GM23338 (cell line): ENCODE measurements around the gene PPFIBP2. TPM values are rescaled to one million over a fixed set of nuclear protein-coding genes. Genes with fewer than 3 reads are reported as not detected.

Experiments used
- ATAC-seq: fragments of 200-7000 bp; cut with Tn5 transposase; 3 replicates; pipeline ENCODE4 v1.9.1; 2020
- DNase-seq: peaks from one replicate; pipeline ENCODE4 v3.0.0-alpha.2; 2015; ENCODE audit warnings: low spot score
- H2AFZ ChIP-seq: fragments of 200-600 bp; sonication (generic); 2 replicates; pipeline ENCODE4 v1.8.0; 2016; ENCODE audit warnings: antibody characterized with exemption, mild to moderate bottlenecking, moderate library complexity
- H3F3A ChIP-seq: fragments of 200-600 bp; sonication (generic); replicated peaks from 2 replicates; pipeline ENCODE4 v1.8.0; 2017; ENCODE audit warnings: antibody characterized with exemption, mixed run types, low read depth
- H3K27ac ChIP-seq: fragments of 200-600 bp; sonication (generic); 2 replicates; pipeline ENCODE4 v1.6.1; 2016; ENCODE audit warnings: low read depth
- H3K27me3 ChIP-seq: fragments of 200-600 bp; sonication (generic); 2 replicates; pipeline ENCODE4 v1.8.0; 2016; ENCODE audit warnings: mild to moderate bottlenecking, mixed run types, moderate library complexity; ENCODE audit not compliant: insufficient read depth
- H3K36me3 ChIP-seq: fragments of 200-600 bp; sonication (generic); 2 replicates; pipeline ENCODE4 v1.8.0; 2016; ENCODE audit warnings: mild to moderate bottlenecking; ENCODE audit not compliant: insufficient read depth
- H3K4me1 ChIP-seq: fragments of 200-600 bp; sonication (generic); 2 replicates; pipeline ENCODE4 v1.8.0; 2016; ENCODE audit warnings: mild to moderate bottlenecking, moderate library complexity; ENCODE audit not compliant: insufficient read depth
- H3K4me2 ChIP-seq: fragments of 200-600 bp; sonication (generic); 2 replicates; pipeline ENCODE4 v1.7.1; 2017; ENCODE audit warnings: mixed run types
- H3K4me3 ChIP-seq: fragments of 200-600 bp; sonication (generic); 2 replicates; pipeline ENCODE4 v1.6.1; 2016; ENCODE audit warnings: mixed run types
- H3K79me2 ChIP-seq: fragments of 200-600 bp; sonication (generic); replicated peaks from 2 replicates; pipeline ENCODE4 v1.8.0; 2017; ENCODE audit warnings: mild to moderate bottlenecking; ENCODE audit not compliant: insufficient read depth
- H3K9me2 ChIP-seq: fragments of 200-600 bp; sonication (generic); 2 replicates; pipeline ENCODE4 v1.8.0; 2017; ENCODE audit not compliant: insufficient read depth
- H4K20me1 ChIP-seq: fragments of 200-600 bp; sonication (generic); replicated peaks from 2 replicates; pipeline ENCODE4 v1.8.0; 2017; ENCODE audit warnings: mild to moderate bottlenecking; ENCODE audit not compliant: insufficient read depth
- H3K27ac Mint-ChIP-seq: 2 replicates; pipeline ENCODE4 v1.8.0; 2020; ENCODE audit warnings: inconsistent platforms, mild to moderate bottlenecking, moderate library complexity, mixed read lengths
- H3K27me3 Mint-ChIP-seq: 3 replicates; pipeline ENCODE4 v1.8.0; 2022; ENCODE audit warnings: low read depth, mild to moderate bottlenecking, moderate library complexity, mixed read lengths, inconsistent platforms; ENCODE audit not compliant: insufficient read depth, poor library complexity
- H3K36me3 Mint-ChIP-seq: 3 replicates; pipeline ENCODE4 v1.8.0; 2021; ENCODE audit warnings: low read depth, mild to moderate bottlenecking, inconsistent platforms, moderate library complexity, mixed read lengths
- H3K4me1 Mint-ChIP-seq: 3 replicates; pipeline ENCODE4 v1.8.0; 2020; ENCODE audit warnings: mild to moderate bottlenecking, inconsistent platforms, mixed read lengths
- H3K4me3 Mint-ChIP-seq: 3 replicates; pipeline ENCODE4 v1.8.0; 2021; ENCODE audit warnings: moderate library complexity, mild to moderate bottlenecking, inconsistent platforms, mixed read lengths
- H3K9me3 Mint-ChIP-seq: 3 replicates; pipeline ENCODE4 v1.8.0; 2020; ENCODE audit warnings: moderate library complexity, mild to moderate bottlenecking, inconsistent platforms, mixed read lengths
- CTCF ChIP-seq, 2 experiments: fragments of 200-600 bp in 1 of 2; sonication (generic) in 1 of 2; conservative IDR thresholded peaks; 2 replicates each; pipeline versions ENCODE4 v1.5.1 to v1.6.1; 2016 to 2017; ENCODE audit warnings: antibody characterized with exemption in 2 of 2, low read depth in 2 of 2, mild to moderate bottlenecking in 2 of 2, moderate library complexity in 1 of 2
- ETS1 ChIP-seq: IDR thresholded peaks from 2 replicates; pipeline ENCODE4 v1.6.1; 2016; ENCODE audit warnings: antibody characterized with exemption
- EZH2 ChIP-seq: fragments of 200-600 bp; sonication (generic); IDR thresholded peaks from one replicate; pipeline ENCODE4 v1.8.0; 2017; ENCODE audit warnings: antibody characterized with exemption, mild to moderate bottlenecking, low read depth; ENCODE audit not compliant: unreplicated experiment
- STAT1 ChIP-seq: IDR thresholded peaks from one replicate; pipeline ENCODE4 v1.6.1; 2016; ENCODE audit warnings: antibody characterized with exemption; ENCODE audit not compliant: unreplicated experiment
- ZNF114 ChIP-seq: fragments of 250-450 bp; sonication (Bioruptor Pico); IDR thresholded peaks from 2 replicates; pipeline ENCODE4 v1.5.0; 2020; ENCODE audit warnings: mild to moderate bottlenecking, moderate library complexity
- ZNF331 ChIP-seq: fragments of 250-450 bp; sonication (Bioruptor Pico); IDR thresholded peaks from 2 replicates; pipeline ENCODE4 v1.5.0; 2020; ENCODE audit warnings: low read depth, mild to moderate bottlenecking, moderate library complexity
- polyA plus RNA-seq: library from polyadenylated mRNA; unstranded; fragments of >200 nt; fragmentation: Nextera tagmentation; extraction: Ambion mirVana; gene quantifications from 2 replicates; pipeline ENCODE4 v1.2.1, GENCODE V29; 2016
- total RNA-seq: library from RNA; depleted of rRNA; stranded (reverse); fragments of >200 nt; shearing (Covaris generic); gene quantifications from 2 replicates; pipeline ENCODE4 v1.2.3, GENCODE V29; 2014
- TF ChIP-seq, protein P1 (sequence below): IDR thresholded peaks from one replicate; pipeline ENCODE4 v1.6.1; 2018; ENCODE audit warnings: antibody characterized with exemption; ENCODE audit not compliant: unreplicated experiment

The PPFIBP2 gene
- total and polyA plus RNA-seq, 2 experiments from 2014 or later = 7.1 to 14.8 TPM

GRCh38 chr11:7528514-7529049 is 14.8 kb downstream of the PPFIBP2 start (continued):
- TF ChIP-seq, protein P1, sequence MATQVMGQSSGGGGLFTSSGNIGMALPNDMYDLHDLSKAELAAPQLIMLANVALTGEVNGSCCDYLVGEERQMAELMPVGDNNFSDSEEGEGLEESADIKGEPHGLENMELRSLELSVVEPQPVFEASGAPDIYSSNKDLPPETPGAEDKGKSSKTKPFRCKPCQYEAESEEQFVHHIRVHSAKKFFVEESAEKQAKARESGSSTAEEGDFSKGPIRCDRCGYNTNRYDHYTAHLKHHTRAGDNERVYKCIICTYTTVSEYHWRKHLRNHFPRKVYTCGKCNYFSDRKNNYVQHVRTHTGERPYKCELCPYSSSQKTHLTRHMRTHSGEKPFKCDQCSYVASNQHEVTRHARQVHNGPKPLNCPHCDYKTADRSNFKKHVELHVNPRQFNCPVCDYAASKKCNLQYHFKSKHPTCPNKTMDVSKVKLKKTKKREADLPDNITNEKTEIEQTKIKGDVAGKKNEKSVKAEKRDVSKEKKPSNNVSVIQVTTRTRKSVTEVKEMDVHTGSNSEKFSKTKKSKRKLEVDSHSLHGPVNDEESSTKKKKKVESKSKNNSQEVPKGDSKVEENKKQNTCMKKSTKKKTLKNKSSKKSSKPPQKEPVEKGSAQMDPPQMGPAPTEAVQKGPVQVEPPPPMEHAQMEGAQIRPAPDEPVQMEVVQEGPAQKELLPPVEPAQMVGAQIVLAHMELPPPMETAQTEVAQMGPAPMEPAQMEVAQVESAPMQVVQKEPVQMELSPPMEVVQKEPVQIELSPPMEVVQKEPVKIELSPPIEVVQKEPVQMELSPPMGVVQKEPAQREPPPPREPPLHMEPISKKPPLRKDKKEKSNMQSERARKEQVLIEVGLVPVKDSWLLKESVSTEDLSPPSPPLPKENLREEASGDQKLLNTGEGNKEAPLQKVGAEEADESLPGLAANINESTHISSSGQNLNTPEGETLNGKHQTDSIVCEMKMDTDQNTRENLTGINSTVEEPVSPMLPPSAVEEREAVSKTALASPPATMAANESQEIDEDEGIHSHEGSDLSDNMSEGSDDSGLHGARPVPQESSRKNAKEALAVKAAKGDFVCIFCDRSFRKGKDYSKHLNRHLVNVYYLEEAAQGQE = no peak
- TF ChIP-seq CTCF (conservative IDR thresholded peaks at IDR 0.05; ENCODE audit: low read depth in 2 of 2) (no peak), ZNF331 (CRISPR knock-in tag) (no peak), STAT1 (no peak)

DNA sequence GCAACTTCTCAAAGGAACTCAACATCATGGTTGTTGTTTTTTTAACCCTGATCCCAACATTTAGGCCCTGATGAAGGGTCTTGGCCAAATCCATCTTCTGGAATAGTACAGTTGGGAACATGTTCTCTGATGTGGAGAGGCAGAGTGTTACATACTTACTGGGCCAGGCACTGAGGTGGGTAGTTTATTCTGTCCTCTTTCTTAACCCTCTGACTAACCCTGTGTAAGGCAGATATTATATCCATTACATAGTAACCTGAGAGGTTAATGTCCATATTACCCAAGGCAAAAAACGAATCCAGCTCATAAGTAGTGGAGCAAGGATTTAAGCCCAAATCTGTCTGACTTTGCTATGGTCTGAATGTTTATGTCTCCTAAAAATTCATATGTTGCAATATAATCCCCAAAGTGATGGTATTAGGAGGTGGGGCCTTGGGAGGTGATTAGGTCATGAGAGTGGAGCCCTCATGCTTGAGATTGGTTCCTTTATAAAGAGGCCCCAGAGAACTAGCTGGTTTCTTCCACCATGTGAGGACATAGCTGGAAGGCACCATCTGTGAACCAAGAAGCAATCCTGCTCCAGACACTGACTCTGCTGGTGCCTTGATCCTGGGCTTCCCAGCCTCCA is 16.3 kb downstream of the PPFIBP2 start:
- peaks cover 3% of the 10 kb centered on the region; the same call in 1 of the 3 replicates for H3K9me3 Mint-ChIP-seq
- DNase-seq = no peak
- Histone ChIP-seq H2AFZ (no peak overlapping the region), H3F3A (no peaks in the 10 kb centered on the region), H3K4me2 (no peak overlapping the region), H3K4me1 (no peaks in the 10 kb centered on the region), H3K4me3 (no peak overlapping the region), H3K9me2 (peaks cover 10% of the 10 kb centered on the region; the same call in 1 of the 2 replicates), H3K27ac (no peak overlapping the region), H3K27me3 (no peaks in the 10 kb centered on the region), H3K36me3 (no peaks in the 10 kb centered on the region), H4K20me1 (no peaks in the 10 kb centered on the region), H3K79me2 (no peaks in the 10 kb centered on the region)
- no peak for ATAC-seq
- peaks cover 3% of the 10 kb centered on the region for H3K27me3 Mint-ChIP-seq
- H3K4me1 Mint-ChIP-seq = no peaks in the 10 kb centered on the region; the same call in 1 of the 3 replicates
- H3K36me3 Mint-ChIP-seq = no peaks in the 10 kb centered on the region
- no peak overlapping the region for H3K27ac Mint-ChIP-seq
- no peak overlapping the region for H3K4me3 Mint-ChIP-seq
- TF ChIP-seq STAT1 (no peak), ZNF114 (CRISPR knock-in tag) (no peak), ETS1 (no peak), EZH2 (no peak)
- TF ChIP-seq, protein P1 = no peak
